GM21786 (cell line): ENCODE measurements around the gene SLC25A43.

Source experiments
- ATAC-seq: cut with Tn5 transposase; IDR thresholded peaks from one replicate; pipeline ENCODE4 v1.9.1; 2021; ENCODE audit not compliant: unreplicated experiment

SLC25A43 gene

GRCh38 chrX:119495734-119496726 is 96.9 kb downstream of the SLC25A43 start:
- no peak for ATAC-seq

- no peak for ATAC-seq
Measured at GRCh38 chrX:119497185-119497584, 98.0 kb downstream of the SLC25A43 start.

- no peak for ATAC-seq
Measured at GRCh38 chrX:119500061-119500800, 101.1 kb downstream of the SLC25A43 start.

- no peak for ATAC-seq
Measured at GRCh38 chrX:119501511-119502148, 102.5 kb downstream of the SLC25A43 start.

- no peak for ATAC-seq
Measured at GRCh38 chrX:119502727-119503483, 103.8 kb downstream of the SLC25A43 start.

GRCh38 chrX:119503484-119503861 is 104.3 kb downstream of the SLC25A43 start:
- ATAC-seq, result no peak
